GM12891 (cell line): Measurements from ENCODE around the gene NCKAP5L.
A peak's percentile ranks its signal among the peaks of the same experiment; 100 is the strongest.

Experiments
- DNase-seq: peaks from one replicate; pipeline ENCODE4 v3.0.0; 2011; ENCODE audit warnings: low spot score; ENCODE audit not compliant: insufficient read length
- FAIRE-seq: peaks from 2 replicates; lab custom pipeline; 2011; peaks lifted over from hg19 to GRCh38; lab: Jason Lieb, UNC
- PAX5 ChIP-seq: IDR thresholded peaks from 2 replicates; pipeline ENCODE4 v1.6.1; 2011; ENCODE audit warnings: low read length, moderate library complexity, mild to moderate bottlenecking; ENCODE audit not compliant: insufficient read depth, severe bottlenecking
- POLR2A ChIP-seq: IDR thresholded peaks from 2 replicates; pipeline ENCODE4 v1.6.1; 2011; ENCODE audit warnings: low read depth, low read length, control low read depth
- POLR2AphosphoS5 ChIP-seq: IDR thresholded peaks from 2 replicates; pipeline ENCODE4 v1.6.1; 2011; ENCODE audit warnings: low read depth, low read length, control low read depth
- POU2F2 ChIP-seq: IDR thresholded peaks from 2 replicates; pipeline ENCODE4 v1.6.1; 2011; ENCODE audit warnings: low read depth, mild to moderate bottlenecking, control low read depth, low read length, moderate library complexity
- SPI1 ChIP-seq: IDR thresholded peaks from 2 replicates; pipeline ENCODE4 v1.6.1; 2011; ENCODE audit warnings: low read depth, low read length, control low read depth
- TAF1 ChIP-seq: IDR thresholded peaks from 2 replicates; pipeline ENCODE4 v1.6.1; 2011; ENCODE audit warnings: low read depth, low read length, control low read depth

NCKAP5L gene

GRCh38 chr12:49843876-49844437 lies 15.7 kb upstream of the NCKAP5L start:
- TF ChIP-seq POLR2A (no peak), SPI1 (no peak), PAX5 (no peak), POU2F2 (no peak), TAF1 (no peak), POLR2AphosphoS5 (no peak)
- peak; percentile 13 for FAIRE-seq
- no peak for DNase-seq

GRCh38 chr12:49843411-49843810 lies 15.2 kb upstream of the NCKAP5L start:
- no peak for TF ChIP-seq SPI1
- no peak for TF ChIP-seq TAF1
- no peak for TF ChIP-seq POLR2A
- no peak for TF ChIP-seq POLR2AphosphoS5
- no peak for TF ChIP-seq POU2F2
- no peak for TF ChIP-seq PAX5
- no peak for DNase-seq
- FAIRE-seq = no peak

- TF ChIP-seq POU2F2 (peak; percentile 49; the same call in 1 of the 2 replicates), POLR2AphosphoS5 (peak; percentile 93), TAF1 (peak; percentile 83), SPI1 (0 out of 2 replicates have a peak, but pooled peaks have one; percentile 25), POLR2A (peak; percentile 95), PAX5 (no peak)
- DNase-seq (peak; percentile 71), FAIRE-seq (peak; percentile 97)
Observed at GRCh38 chr12:49842519-49843352, 14.5 kb upstream of the NCKAP5L start, which contains the start of gene BCDIN3D. BCDIN3D (minus strand) TSS chr12:49843106; CDS start chr12:49843087, 19 bp downstream.

- no peak for TF ChIP-seq SPI1
- TF ChIP-seq POLR2A = no peak
- TF ChIP-seq POLR2AphosphoS5 = no peak
- TF ChIP-seq POU2F2 = no peak
- TF ChIP-seq PAX5 = no peak
- TF ChIP-seq TAF1 = no peak
- FAIRE-seq = peak; percentile 38
- DNase-seq = no peak
Observed at GRCh38 chr12:49838973-49839633, 10.9 kb upstream of the NCKAP5L start.

- FAIRE-seq (no peak), DNase-seq (no peak)
- no peak for TF ChIP-seq POLR2A
- TF ChIP-seq POLR2AphosphoS5 = no peak
- no peak for TF ChIP-seq POU2F2
- TF ChIP-seq TAF1 = no peak
- no peak for TF ChIP-seq PAX5
- TF ChIP-seq SPI1 = no peak
Observed at GRCh38 chr12:49832836-49833421, 4.7 kb upstream of the NCKAP5L start.

GRCh38 chr12:49831717-49832116 lies 3.5 kb upstream of the NCKAP5L start:
- DNase-seq = no peak
- no peak for FAIRE-seq
- TF ChIP-seq TAF1 = no peak
- no peak for TF ChIP-seq POU2F2
- no peak for TF ChIP-seq POLR2AphosphoS5
- no peak for TF ChIP-seq PAX5
- TF ChIP-seq SPI1 = no peak
- TF ChIP-seq POLR2A = no peak

GRCh38 chr12:49827401-49828099 lies 663 bp downstream of the NCKAP5L start:
- FAIRE-seq (peak; percentile 70), DNase-seq (peak; percentile 59)
- no peak for TF ChIP-seq POU2F2
- no peak for TF ChIP-seq SPI1
- TF ChIP-seq TAF1 = no peak
- TF ChIP-seq POLR2AphosphoS5 = no peak
- TF ChIP-seq POLR2A = no peak
- no peak for TF ChIP-seq PAX5

- DNase-seq (no peak), FAIRE-seq (no peak)
- no peak for TF ChIP-seq POU2F2
- TF ChIP-seq POLR2AphosphoS5 = no peak
- no peak for TF ChIP-seq POLR2A
- TF ChIP-seq TAF1 = no peak
- no peak for TF ChIP-seq PAX5
- no peak for TF ChIP-seq SPI1
Observed at GRCh38 chr12:49827051-49827400, 1.2 kb downstream of the NCKAP5L start.

GRCh38 chr12:49825971-49826421 lies 2.2 kb downstream of the NCKAP5L start:
- TF ChIP-seq PAX5 (no peak), POLR2A (no peak), TAF1 (no peak), SPI1 (no peak), POU2F2 (no peak), POLR2AphosphoS5 (no peak)
- DNase-seq (no peak), FAIRE-seq (no peak)
